H1 (cell line): ENCODE results near the gene EVPL.

Experiments used
- ASH2L ChIP-seq: fragments of 200-600, 300-600 bp; sonication (generic); IDR thresholded peaks from one replicate; pipeline ENCODE4 v1.7.1; 2017; ENCODE audit warnings: low read length
- CHD2 ChIP-seq: IDR thresholded peaks from 2 replicates; pipeline ENCODE4 v1.6.1; 2012; ENCODE audit warnings: low read length, improper control_type of control experiment
- EP300 ChIP-seq, 2 experiments: IDR thresholded peaks; 1 replicate in 1 of 2; 2 replicates in 1 of 2; pipeline ENCODE4 v1.6.1; 2011 to 2012; ENCODE audit warnings: low read depth in 2 of 2, low read length in 2 of 2, mild to moderate bottlenecking in 2 of 2, borderline replicate concordance in 1 of 2, inconsistent platforms in 1 of 2, moderate library complexity in 1 of 2
- GABPA ChIP-seq: IDR thresholded peaks from 2 replicates; pipeline ENCODE4 v1.6.1; 2011; ENCODE audit warnings: mild to moderate bottlenecking, low read length, moderate library complexity, borderline replicate concordance; ENCODE audit not compliant: insufficient read depth
- GTF2F1 ChIP-seq: IDR thresholded peaks from 2 replicates; pipeline ENCODE4 v1.6.1; 2012; ENCODE audit warnings: low read depth, low read length, improper control_type of control experiment, borderline replicate concordance
- JUND ChIP-seq: IDR thresholded peaks from 2 replicates; pipeline ENCODE4 v1.6.1; 2011; ENCODE audit warnings: mild to moderate bottlenecking, improper control_type of control experiment, low read length
- KDM1A ChIP-seq: fragments of 200-600, 300-600 bp; sonication (generic); IDR thresholded peaks from 2 replicates; pipeline ENCODE4 v1.7.1; 2016; ENCODE audit warnings: mild to moderate bottlenecking, low read length, borderline replicate concordance
- POLR2A ChIP-seq, 2 experiments: IDR thresholded peaks; 1 replicate in 1 of 2; 2 replicates in 1 of 2; pipeline ENCODE4 v1.6.1; 2011; ENCODE audit warnings: low read depth in 2 of 2, low read length in 2 of 2, mild to moderate bottlenecking in 2 of 2; ENCODE audit errors: control extremely low read depth in 1 of 2
- RNF2 ChIP-seq: fragments of 200-900, 300-1000 bp; sonication (generic); IDR thresholded peaks from 2 replicates; pipeline ENCODE4 v1.7.1; 2016; ENCODE audit warnings: borderline replicate concordance, low read depth, mild to moderate bottlenecking, antibody characterized with exemption, low read length; ENCODE audit not compliant: poor library complexity, severe bottlenecking; ENCODE audit errors: missing control alignments
- SP4 ChIP-seq: IDR thresholded peaks from 2 replicates; pipeline ENCODE4 v1.6.1; 2012; ENCODE audit warnings: low read length, inconsistent platforms
- TAF1 ChIP-seq: IDR thresholded peaks from 2 replicates; pipeline ENCODE4 v1.6.1; 2011; ENCODE audit warnings: mild to moderate bottlenecking, low read depth, low read length
- TF ChIP-seq, protein P1 (sequence below), 3 experiments: IDR thresholded peaks; 1 replicate in 2 of 3; 2 replicates in 1 of 3; pipeline versions ENCODE4 v1.5.1 to v1.6.1; 2011; ENCODE audit warnings: low read length in 3 of 3, mild to moderate bottlenecking in 3 of 3, inconsistent platforms in 2 of 3, low read depth in 1 of 3, moderate library complexity in 1 of 3; ENCODE audit not compliant: insufficient read depth in 1 of 3; ENCODE audit errors: control extremely low read depth in 1 of 3
- TF ChIP-seq, protein P2 (sequence below): IDR thresholded peaks from 2 replicates; pipeline ENCODE4 v1.6.1; 2012; ENCODE audit warnings: low read length, inconsistent platforms

DNA sequence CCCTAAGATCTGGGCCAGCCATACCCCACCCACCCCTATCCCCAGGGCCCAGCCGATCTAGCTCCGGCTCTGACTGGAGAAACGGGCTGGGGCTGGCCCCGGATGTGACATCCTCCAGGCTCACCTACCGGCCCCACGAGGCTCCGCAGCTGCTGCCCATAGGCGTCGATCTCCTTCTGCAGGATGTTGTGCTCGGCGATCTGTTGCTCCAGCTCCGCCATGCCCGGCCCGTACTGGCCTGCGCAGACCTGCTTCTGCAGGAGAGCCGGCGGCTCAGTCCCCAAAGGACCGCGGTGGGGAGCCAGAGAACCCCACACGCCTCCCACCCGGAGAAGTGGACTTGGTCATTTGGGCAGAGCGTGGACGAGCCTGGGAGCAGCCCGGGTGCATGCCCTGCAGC lies 4.8 kb downstream of the EVPL start:
- TF ChIP-seq, protein P1, sequence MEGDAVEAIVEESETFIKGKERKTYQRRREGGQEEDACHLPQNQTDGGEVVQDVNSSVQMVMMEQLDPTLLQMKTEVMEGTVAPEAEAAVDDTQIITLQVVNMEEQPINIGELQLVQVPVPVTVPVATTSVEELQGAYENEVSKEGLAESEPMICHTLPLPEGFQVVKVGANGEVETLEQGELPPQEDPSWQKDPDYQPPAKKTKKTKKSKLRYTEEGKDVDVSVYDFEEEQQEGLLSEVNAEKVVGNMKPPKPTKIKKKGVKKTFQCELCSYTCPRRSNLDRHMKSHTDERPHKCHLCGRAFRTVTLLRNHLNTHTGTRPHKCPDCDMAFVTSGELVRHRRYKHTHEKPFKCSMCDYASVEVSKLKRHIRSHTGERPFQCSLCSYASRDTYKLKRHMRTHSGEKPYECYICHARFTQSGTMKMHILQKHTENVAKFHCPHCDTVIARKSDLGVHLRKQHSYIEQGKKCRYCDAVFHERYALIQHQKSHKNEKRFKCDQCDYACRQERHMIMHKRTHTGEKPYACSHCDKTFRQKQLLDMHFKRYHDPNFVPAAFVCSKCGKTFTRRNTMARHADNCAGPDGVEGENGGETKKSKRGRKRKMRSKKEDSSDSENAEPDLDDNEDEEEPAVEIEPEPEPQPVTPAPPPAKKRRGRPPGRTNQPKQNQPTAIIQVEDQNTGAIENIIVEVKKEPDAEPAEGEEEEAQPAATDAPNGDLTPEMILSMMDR (IDR thresholded peaks at IDR 0.05; ENCODE audit: control extremely low read depth in 1 of 3, insufficient read depth in 1 of 3, low read depth in 1 of 3, low read length in 3 of 3) = no peak
- no peak for TF ChIP-seq ASH2L
- TF ChIP-seq JUND = no peak
- no peak for TF ChIP-seq EP300 (IDR thresholded peaks at IDR 0.05; ENCODE audit: borderline replicate concordance in 1 of 2, low read depth in 2 of 2, low read length in 2 of 2)
- TF ChIP-seq GTF2F1 = no peak
- TF ChIP-seq RNF2 = no peak
- no peak for TF ChIP-seq GABPA
- no peak for TF ChIP-seq TAF1
- TF ChIP-seq POLR2A (IDR thresholded peaks at IDR 0.05; ENCODE audit: control extremely low read depth in 1 of 2, low read depth in 2 of 2, low read length in 2 of 2) = no peak
- TF ChIP-seq SP4 = no peak
- TF ChIP-seq CHD2 = no peak
- no peak for TF ChIP-seq KDM1A
- TF ChIP-seq, protein P2, sequence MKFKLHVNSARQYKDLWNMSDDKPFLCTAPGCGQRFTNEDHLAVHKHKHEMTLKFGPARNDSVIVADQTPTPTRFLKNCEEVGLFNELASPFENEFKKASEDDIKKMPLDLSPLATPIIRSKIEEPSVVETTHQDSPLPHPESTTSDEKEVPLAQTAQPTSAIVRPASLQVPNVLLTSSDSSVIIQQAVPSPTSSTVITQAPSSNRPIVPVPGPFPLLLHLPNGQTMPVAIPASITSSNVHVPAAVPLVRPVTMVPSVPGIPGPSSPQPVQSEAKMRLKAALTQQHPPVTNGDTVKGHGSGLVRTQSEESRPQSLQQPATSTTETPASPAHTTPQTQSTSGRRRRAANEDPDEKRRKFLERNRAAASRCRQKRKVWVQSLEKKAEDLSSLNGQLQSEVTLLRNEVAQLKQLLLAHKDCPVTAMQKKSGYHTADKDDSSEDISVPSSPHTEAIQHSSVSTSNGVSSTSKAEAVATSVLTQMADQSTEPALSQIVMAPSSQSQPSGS = no peak
